NCI-H1092 treated with DMSO at 0.1 percent for 48 hours (cell line): ENCODE measurements around the gene ZKSCAN1.
A peak's percentile ranks its signal among the peaks of the same experiment; 100 is the strongest.
"Not testable (repeated sequence)": the region's sequence is repeated elsewhere in the genome, so short reads cannot be mapped to it uniquely, and the experiment has no call there.

ENCODE experiments used
- DNase-seq: peaks from one replicate; lab custom pipeline; 2025; lab: John Stamatoyannopoulos, UW

ZKSCAN1 gene

DNA sequence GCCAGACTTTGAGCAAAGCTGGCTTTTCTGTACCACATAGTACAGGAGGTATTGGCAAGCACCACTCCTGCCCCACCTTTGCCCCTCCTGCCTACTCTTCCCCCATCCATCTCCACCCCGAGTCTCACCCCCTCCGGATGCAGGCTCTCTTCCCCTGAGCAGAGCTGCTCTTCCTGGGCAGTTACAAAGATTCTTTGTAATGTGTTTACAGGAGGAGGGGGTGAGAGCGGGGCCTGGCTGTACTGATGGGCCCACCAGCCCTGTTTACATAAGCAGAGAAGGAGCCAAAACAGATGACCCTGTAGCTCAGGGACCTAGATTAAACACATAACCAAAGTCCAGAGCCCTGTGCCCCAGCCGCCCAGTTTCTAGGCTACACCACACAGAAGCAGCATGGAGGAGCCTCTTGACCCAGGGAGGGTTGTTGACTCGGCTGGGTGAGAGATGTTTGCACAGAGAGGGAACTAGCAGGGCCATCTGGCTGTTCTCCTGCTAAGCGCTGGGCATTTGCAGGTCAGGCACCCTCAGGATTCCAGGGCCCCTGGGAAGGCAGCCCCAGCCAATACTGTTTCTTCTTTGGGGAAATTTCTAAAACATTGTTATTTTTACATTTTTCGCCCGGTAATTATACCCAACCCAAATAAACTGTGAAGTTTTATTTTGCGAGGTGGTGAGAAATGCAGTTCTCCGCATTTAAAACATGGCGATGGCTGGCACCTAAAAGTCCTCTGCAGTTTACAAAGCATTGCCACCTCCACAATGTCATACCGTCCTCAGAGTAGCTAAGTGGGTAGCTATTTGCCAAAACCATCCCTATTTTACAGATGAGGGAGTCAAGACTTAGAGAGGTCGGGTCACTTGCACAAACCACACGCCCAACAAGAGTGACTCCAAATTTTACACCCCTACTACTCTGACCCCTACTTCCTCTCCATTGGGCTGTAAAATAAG, 11.4 kb upstream of the ZKSCAN1 start:
- peak; percentile 98 for DNase-seq

GRCh38 chr7:100007887-100008286, 7.5 kb upstream of the ZKSCAN1 start:
- DNase-seq, result no peak

GRCh38 chr7:100008525-100008924, 6.9 kb upstream of the ZKSCAN1 start:
- no peak for DNase-seq

DNA sequence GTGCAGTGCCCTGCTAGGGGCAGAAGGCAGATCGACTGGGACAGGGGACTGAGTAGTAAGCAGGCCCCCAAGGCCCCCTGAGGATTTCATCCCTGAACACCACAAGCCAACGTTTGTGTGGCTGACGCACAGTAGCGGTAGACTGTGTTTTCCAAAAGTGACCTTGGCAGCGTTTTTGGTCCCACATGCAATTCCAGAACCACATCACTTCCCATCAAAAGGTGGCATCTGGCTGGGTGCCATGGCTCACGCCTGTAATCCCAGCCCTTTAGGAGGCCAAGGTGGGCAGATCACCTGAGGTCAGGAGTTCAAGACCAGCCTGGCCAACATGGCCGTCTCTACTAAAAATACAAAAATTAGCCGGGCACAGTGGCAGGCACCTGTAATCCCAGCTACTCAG, 5.4 kb upstream of the ZKSCAN1 start:
- not testable (repeated sequence) for DNase-seq

DNA sequence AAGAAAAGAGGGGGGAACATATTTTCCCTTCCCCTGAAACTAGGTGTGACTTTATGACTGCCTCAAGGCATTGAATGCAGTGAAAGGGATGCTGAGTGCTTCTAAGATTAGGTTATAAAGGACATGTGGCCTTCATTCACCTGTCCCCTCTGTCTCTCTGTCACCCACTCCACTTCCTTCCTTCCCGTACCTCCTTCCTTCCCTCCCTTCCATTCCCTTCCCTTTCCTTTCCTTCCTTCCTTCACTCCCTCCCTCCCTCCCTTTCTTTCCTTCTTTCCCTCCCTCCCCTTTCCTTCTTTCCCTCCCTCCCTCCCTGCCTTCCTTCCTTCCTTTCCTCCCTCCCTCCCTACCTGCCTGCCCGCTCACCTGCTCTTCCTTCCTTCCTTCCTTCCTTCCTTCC, 4.5 kb upstream of the ZKSCAN1 start:
- no peak for DNase-seq

GRCh38 chr7:100011516-100011915, 3.9 kb upstream of the ZKSCAN1 start:
- DNase-seq, result no peak

- DNase-seq, result not testable (repeated sequence)
Measured at GRCh38 chr7:100012385-100013327, 2.7 kb upstream of the ZKSCAN1 start.

DNA sequence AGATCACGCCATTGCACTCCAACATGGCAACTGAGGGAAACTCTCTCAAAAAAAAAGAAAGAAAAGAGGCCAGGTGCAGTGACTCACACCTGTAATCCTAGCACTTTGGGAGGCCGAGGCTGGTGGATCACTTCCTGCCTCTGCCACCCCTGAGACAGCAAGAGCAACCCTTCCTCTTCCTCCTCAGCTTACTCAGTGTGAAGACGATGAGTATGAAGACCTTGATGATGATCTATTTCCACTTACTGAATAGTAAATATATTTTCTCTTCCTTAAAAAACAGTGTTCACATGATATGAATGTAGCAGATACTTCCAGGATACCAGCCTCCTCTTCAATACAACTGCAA, 2.1 kb upstream of the ZKSCAN1 start:
- DNase-seq, result no peak

DNA sequence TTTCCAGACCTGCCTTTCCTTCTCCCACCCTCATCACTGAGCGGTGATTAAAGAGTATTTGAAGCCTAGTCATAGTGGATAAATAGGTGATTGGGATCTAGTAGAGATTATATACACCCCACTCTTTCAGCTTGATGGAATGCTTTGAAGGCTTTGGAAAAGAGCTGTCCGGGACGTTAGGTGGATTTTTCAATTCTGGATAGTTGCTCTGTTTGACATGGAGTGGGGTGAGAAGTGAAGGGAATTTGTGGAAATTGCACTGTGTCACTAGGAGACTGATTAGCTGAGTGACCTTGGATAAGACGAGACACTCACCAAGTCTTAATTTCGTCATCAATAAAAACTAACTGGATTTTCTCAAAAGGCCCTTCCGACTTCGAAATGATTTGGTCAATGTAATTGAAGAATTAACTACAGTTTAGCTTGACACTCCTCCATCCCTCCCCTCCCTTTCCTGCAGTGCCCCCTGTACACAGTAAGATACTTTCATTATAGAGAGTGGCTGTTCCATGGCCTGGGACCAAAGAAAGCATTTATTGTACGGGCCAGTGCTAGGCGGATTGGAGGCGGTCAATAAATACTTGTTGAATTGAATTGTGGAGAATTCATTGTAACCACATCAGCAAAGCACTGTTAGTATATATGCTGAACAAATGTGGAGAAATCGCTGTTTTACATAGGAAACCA, 962 bp downstream of the ZKSCAN1 start:
- peak; percentile 17 for DNase-seq

GRCh38 chr7:100017300-100017699, 1.9 kb downstream of the ZKSCAN1 start:
- no peak for DNase-seq

DNA sequence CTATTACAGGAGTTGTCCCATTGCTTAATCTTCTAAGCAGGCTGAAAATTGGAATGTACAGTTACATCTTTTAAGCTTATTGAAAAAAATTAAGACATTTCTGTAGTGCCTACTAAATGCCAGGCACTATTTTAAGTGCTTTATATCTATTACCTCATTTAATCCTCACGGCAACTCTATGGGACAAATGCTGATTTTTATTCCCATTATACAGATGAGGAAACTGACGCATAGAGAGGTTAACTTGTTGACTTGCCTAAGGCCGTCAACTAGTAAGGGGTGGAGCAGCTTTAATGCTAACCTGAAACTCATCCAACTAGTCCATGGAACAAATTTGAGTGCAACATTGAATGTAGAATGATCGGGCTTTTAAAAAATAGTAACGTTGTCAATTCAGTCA, 2.5 kb downstream of the ZKSCAN1 start:
- no peak for DNase-seq

GRCh38 chr7:100019908-100020307, 4.5 kb downstream of the ZKSCAN1 start:
- DNase-seq, result no peak

DNA sequence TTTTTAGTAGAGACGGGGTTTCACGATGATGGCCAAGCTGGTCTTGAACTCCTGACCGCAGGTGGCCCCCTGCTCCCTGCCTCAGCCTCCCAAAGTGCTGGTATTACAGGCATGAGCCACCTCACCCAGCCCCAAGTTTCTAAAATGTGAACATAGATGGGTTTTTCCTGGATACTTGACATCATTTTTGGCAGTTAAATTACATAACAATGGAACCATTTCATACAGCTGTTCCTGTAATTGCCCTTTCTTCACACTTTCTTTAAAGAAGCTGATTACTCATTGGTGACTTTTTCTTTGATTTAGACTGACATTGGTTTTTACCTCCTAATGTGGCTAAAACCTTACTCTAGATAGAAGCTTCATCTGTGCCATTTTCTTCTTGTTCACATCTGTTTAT, 5.9 kb downstream of the ZKSCAN1 start:
- DNase-seq, result no peak

DNA sequence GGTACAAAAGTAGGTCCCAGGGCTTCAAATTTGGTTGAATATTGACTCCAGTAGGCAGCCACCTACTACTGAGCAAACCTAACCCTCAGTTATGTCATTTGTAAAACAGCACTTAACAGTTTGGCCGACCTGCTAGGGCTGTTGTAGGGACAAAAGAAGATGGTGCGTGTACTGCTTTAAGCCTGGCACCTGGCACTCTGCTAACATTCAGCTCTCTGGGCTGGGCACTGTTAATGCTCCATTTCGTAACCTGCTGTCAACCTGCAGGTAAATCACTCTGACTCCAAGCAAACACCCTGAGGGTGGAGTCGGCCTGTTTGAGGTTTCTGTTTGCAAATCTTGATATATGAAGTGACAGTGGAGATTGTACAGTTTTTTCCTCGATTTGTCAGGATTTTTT, 7.2 kb downstream of the ZKSCAN1 start:
- DNase-seq, result peak; percentile 13

GRCh38 chr7:100023526-100023925, 8.1 kb downstream of the ZKSCAN1 start:
- no peak for DNase-seq

- no peak for DNase-seq
Measured at GRCh38 chr7:100024020-100024619, 8.7 kb downstream of the ZKSCAN1 start.

DNA sequence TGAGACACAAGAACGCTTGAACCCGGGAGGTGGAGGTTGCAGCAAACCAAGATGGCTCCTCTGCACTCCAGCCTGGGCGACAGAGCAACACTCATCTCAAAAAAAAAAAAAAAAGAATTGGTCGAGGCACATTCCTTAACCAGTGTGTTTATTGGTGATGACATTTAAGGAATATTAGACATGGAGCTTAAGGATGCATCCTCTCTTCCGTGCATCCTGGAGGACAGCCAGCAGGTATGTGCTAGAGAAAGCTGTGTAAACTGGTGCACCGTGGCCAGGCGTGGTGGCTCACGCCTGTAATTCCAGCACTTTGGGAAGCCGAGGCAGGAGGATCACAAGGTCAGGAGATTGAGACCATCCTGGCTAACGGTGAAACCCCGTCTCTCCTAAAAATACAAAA, 11.8 kb downstream of the ZKSCAN1 start:
- DNase-seq, result no peak

DNA sequence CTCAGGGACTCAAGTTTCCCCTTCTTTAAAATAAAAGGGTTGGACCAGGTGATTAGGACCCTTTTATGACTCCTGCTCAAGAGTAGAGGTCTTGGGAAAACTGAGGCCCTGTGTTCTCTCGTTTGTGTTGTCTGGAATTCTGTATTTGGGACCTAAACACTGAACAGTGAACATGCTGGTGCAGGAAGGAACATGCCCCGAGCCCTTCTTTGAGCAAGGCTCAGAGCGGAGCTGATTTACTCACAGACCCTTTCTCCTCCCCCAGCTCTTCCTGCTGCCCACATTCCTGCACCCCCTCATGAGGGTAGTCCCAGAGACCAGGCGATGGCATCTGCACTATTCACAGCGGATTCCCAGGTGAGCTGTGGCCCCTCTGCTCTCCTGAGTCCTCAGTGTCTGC, 14.2 kb downstream of the ZKSCAN1 start:
- DNase-seq, result no peak

- DNase-seq, result no peak
Measured at GRCh38 chr7:100033526-100033925, 18.1 kb downstream of the ZKSCAN1 start.

GRCh38 chr7:100034871-100035510, 19.6 kb downstream of the ZKSCAN1 start:
- DNase-seq, result no peak

- DNase-seq, result no peak
Measured at GRCh38 chr7:100035876-100036275, 20.5 kb downstream of the ZKSCAN1 start.
